HepG2 (cell line): ENCODE measurements around the gene SLC38A1. TPM values are rescaled to one million over a fixed set of nuclear protein-coding genes. Genes with fewer than 3 reads are reported as not detected.

Experiments
- ARID2 ChIP-seq: sonication (generic); formaldehyde crosslinking; IDR thresholded peaks from 2 replicates; pipeline ENCODE4 v1.8.1; 2022; ENCODE audit warnings: mild to moderate bottlenecking, missing genetic modification reagents, borderline replicate concordance
- DPF2 ChIP-seq: sonication (generic); formaldehyde crosslinking; IDR thresholded peaks from 2 replicates; pipeline ENCODE4 v1.4.0; 2020; ENCODE audit warnings: mild to moderate bottlenecking, low read depth, missing genetic modification reagents, borderline replicate concordance
- FOXK2 ChIP-seq: fragments of 450-650 bp; IDR thresholded peaks from 2 replicates; pipeline ENCODE4 v1.6.1; 2016
- HDAC1 ChIP-seq: sonication (generic); formaldehyde crosslinking; IDR thresholded peaks from 2 replicates; pipeline ENCODE4 v1.5.1; 2020; ENCODE audit warnings: mild to moderate bottlenecking, missing genetic modification reagents
- MIXL1 ChIP-seq: IDR thresholded peaks from 2 replicates; pipeline ENCODE4 v1.6.1; 2016
- NFIC ChIP-seq: IDR thresholded peaks from 2 replicates; pipeline ENCODE4 v1.6.1; 2012; ENCODE audit warnings: mild to moderate bottlenecking, low read length, inconsistent platforms
- NFKB2 ChIP-seq: sonication (generic); formaldehyde crosslinking; IDR thresholded peaks from 2 replicates; pipeline ENCODE4 v1.4.0; 2020; ENCODE audit warnings: missing genetic modification reagents, borderline replicate concordance
- RXRA ChIP-seq: sonication (generic); formaldehyde crosslinking; IDR thresholded peaks from 2 replicates; pipeline ENCODE4 v1.5.1; 2020; ENCODE audit warnings: missing genetic modification reagents
- SALL2 ChIP-seq: sonication (generic); formaldehyde crosslinking; IDR thresholded peaks from 2 replicates; pipeline ENCODE4 v1.8.1; 2023; ENCODE audit warnings: mild to moderate bottlenecking, missing genetic modification reagents, inconsistent platforms
- SOX5 ChIP-seq: IDR thresholded peaks from 2 replicates; pipeline ENCODE4 v1.6.1; 2016; ENCODE audit warnings: borderline replicate concordance
- ZBTB1 ChIP-seq: sonication (generic); formaldehyde crosslinking; IDR thresholded peaks from 2 replicates; pipeline ENCODE4 v1.4.0; 2020; ENCODE audit warnings: missing genetic modification reagents, borderline replicate concordance
- ZNF256 ChIP-seq: sonication (generic); formaldehyde crosslinking; conservative IDR thresholded peaks from 2 replicates; pipeline ENCODE4 v1.4.0; 2020; ENCODE audit warnings: missing genetic modification reagents
- ZNF556 ChIP-seq: sonication (generic); formaldehyde crosslinking; IDR thresholded peaks from 2 replicates; pipeline ENCODE4 v1.4.0; 2020; ENCODE audit warnings: mild to moderate bottlenecking, missing genetic modification reagents, borderline replicate concordance
- ZNF629 ChIP-seq: sonication (generic); formaldehyde crosslinking; conservative IDR thresholded peaks from 2 replicates; pipeline ENCODE4 v1.5.0; 2020; ENCODE audit warnings: missing genetic modification reagents
- ZNF775 ChIP-seq: sonication (generic); formaldehyde crosslinking; IDR thresholded peaks from 2 replicates; pipeline ENCODE4 v1.4.0; 2020; ENCODE audit warnings: missing genetic modification reagents, mild to moderate bottlenecking, moderate library complexity, borderline replicate concordance
- polyA plus RNA-seq, 8 experiments: library from polyadenylated mRNA; depleted of rRNA in 3 of 8; stranded (reverse) in 7 of 8; unstranded in 1 of 8; fragments of >200 nt; fragmentation: Illumina TruSeq in 4 of 8; extraction: Trizol in 4 of 8; gene quantifications; 2 replicates each; pipeline versions ENCODE4 v1.2.1 to v1.2.3, GENCODE V29; 2011 to 2016; ENCODE audit warnings: low read depth in 4 of 8, missing spikeins in 1 of 8, mixed read lengths in 1 of 8; ENCODE audit not compliant: insufficient read depth in 1 of 8
- total RNA-seq, 5 experiments: library from RNA; depleted of rRNA; stranded (reverse); fragments of >200 nt; fragmentation: Illumina TruSeq; extraction: Trizol; gene quantifications; 2 replicates each; pipeline ENCODE4 v1.2.3, GENCODE V29; 2016; ENCODE audit warnings: low read depth in 1 of 5
- TF ChIP-seq, protein P1 (sequence below): sonication (generic); formaldehyde crosslinking; IDR thresholded peaks from 2 replicates; pipeline ENCODE4 v1.4.0; 2020; ENCODE audit warnings: missing genetic modification reagents
- TF ChIP-seq, protein P2 (sequence below): sonication (generic); formaldehyde crosslinking; IDR thresholded peaks from 2 replicates; pipeline ENCODE4 v1.5.1; 2020; ENCODE audit warnings: missing genetic modification reagents, mild to moderate bottlenecking, borderline replicate concordance
- TF ChIP-seq, protein P3 (sequence below): sonication (generic); formaldehyde crosslinking; IDR thresholded peaks from 2 replicates; pipeline ENCODE4 v1.5.0; 2020; ENCODE audit warnings: missing genetic modification reagents
- TF ChIP-seq, protein P4 (sequence below): sonication (generic); formaldehyde crosslinking; IDR thresholded peaks from 2 replicates; pipeline ENCODE4 v1.5.0; 2020; ENCODE audit warnings: mild to moderate bottlenecking, missing genetic modification reagents, borderline replicate concordance
- TF ChIP-seq, protein P5 (sequence below): sonication (generic); formaldehyde crosslinking; IDR thresholded peaks from 2 replicates; pipeline ENCODE4 v1.9.0; 2021; ENCODE audit warnings: missing genetic modification reagents, borderline replicate concordance

The SLC38A1 gene
- total and polyA plus RNA-seq, 2 of the 13 experiments (the other 11 are each of a cell fraction or from before 2014, with no cell fraction given), result 47.0 to 50.6 TPM

DNA sequence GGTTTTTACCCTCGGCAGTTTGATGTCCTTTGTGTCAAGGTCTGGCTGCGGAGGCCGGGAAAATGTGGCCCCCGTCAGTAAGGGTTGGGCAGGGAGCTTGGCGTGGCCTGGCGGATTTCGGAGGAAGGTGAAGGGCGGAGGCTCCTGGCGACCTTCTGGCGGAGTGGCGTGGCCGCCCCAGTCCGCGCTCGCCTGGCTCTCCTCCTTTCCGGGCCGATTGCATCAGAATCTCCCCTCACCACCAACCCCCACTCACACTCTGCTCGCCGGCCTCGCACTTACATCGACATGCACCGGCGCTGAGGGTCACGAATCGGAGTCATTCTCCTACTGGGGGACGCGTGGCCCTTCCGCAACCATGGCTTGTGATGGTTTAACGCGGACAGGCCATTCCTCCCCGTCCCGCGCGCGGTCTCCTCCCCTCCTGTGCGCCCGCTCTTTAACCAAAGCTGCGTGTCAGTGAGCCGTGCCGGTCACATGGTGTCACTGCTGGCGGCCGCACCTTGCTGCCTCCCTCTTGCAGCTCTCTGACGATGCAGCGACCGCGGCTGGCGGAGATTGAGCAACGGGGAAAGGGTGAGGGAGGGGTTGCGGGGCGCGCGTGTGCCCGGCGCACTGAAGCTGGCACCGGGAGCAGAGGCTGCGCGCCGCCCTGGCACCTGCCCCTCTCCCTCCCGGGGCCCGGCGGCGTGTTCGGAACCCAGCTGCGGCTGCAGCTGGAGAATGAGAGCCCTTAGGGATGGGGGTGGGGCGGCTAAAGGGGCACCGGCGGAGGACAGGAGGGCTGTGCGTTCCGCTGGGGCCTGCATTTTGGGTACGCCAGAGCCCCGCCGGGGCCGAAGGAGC is at the start of gene SLC38A1 (continued):
- TF ChIP-seq, protein P1, sequence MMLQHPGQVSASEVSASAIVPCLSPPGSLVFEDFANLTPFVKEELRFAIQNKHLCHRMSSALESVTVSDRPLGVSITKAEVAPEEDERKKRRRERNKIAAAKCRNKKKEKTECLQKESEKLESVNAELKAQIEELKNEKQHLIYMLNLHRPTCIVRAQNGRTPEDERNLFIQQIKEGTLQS (CRISPR knock-in tag), result no peak; the same call in 1 of the 2 replicates
- no peak for TF ChIP-seq MIXL1
- TF ChIP-seq ZNF256 (CRISPR knock-in tag), result peak; percentile 77; the same call in 1 of the 2 replicates
- peak; percentile 53 for TF ChIP-seq ZNF629 (CRISPR knock-in tag)
- no peak for TF ChIP-seq ZNF775 (CRISPR knock-in tag)
- TF ChIP-seq ARID2 (CRISPR knock-in tag), result peak; percentile 88
- TF ChIP-seq, protein P2, sequence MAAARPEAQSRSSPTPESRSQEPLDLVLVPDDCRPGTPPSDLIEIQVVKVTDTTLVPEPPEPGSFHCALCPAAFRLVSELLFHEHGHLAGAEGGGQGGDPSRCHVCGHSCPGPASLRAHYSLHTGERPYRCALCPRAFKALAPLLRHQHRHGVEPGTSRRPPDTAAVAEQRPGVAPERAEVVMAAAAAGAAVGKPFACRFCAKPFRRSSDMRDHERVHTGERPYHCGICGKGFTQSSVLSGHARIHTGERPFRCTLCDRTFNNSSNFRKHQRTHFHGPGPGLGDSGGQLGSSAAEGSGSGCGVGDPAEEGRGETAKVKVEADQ (CRISPR knock-in tag), result peak; percentile 80
- TF ChIP-seq, protein P3, sequence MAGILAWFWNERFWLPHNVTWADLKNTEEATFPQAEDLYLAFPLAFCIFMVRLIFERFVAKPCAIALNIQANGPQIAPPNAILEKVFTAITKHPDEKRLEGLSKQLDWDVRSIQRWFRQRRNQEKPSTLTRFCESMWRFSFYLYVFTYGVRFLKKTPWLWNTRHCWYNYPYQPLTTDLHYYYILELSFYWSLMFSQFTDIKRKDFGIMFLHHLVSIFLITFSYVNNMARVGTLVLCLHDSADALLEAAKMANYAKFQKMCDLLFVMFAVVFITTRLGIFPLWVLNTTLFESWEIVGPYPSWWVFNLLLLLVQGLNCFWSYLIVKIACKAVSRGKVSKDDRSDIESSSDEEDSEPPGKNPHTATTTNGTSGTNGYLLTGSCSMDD (CRISPR knock-in tag), result 0 out of 2 replicates have a peak, but pooled peaks have one; percentile 61
- peak; percentile 54; the same call in 1 of the 2 replicates for TF ChIP-seq SOX5
- TF ChIP-seq, protein P4, sequence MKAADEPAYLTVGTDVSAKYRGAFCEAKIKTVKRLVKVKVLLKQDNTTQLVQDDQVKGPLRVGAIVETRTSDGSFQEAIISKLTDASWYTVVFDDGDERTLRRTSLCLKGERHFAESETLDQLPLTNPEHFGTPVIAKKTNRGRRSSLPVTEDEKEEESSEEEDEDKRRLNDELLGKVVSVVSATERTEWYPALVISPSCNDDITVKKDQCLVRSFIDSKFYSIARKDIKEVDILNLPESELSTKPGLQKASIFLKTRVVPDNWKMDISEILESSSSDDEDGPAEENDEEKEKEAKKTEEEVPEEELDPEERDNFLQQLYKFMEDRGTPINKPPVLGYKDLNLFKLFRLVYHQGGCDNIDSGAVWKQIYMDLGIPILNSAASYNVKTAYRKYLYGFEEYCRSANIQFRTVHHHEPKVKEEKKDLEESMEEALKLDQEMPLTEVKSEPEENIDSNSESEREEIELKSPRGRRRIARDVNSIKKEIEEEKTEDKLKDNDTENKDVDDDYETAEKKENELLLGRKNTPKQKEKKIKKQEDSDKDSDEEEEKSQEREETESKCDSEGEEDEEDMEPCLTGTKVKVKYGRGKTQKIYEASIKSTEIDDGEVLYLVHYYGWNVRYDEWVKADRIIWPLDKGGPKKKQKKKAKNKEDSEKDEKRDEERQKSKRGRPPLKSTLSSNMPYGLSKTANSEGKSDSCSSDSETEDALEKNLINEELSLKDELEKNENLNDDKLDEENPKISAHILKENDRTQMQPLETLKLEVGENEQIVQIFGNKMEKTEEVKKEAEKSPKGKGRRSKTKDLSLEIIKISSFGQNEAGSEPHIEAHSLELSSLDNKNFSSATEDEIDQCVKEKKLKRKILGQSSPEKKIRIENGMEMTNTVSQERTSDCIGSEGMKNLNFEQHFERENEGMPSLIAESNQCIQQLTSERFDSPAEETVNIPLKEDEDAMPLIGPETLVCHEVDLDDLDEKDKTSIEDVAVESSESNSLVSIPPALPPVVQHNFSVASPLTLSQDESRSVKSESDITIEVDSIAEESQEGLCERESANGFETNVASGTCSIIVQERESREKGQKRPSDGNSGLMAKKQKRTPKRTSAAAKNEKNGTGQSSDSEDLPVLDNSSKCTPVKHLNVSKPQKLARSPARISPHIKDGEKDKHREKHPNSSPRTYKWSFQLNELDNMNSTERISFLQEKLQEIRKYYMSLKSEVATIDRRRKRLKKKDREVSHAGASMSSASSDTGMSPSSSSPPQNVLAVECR, result peak; percentile 93
- peak; percentile 96 for TF ChIP-seq NFKB2 (CRISPR knock-in tag)
- peak; percentile 62; the same call in 1 of the 2 replicates for TF ChIP-seq RXRA (CRISPR knock-in tag)
- TF ChIP-seq DPF2 (CRISPR knock-in tag), result peak; percentile 35; the same call in 1 of the 2 replicates
- no peak for TF ChIP-seq ZBTB1 (CRISPR knock-in tag)
- TF ChIP-seq HDAC1 (CRISPR knock-in tag), result peak; percentile 86
- TF ChIP-seq SALL2, result peak; percentile 96
- peak; percentile 71 for TF ChIP-seq ZNF556 (CRISPR knock-in tag)
- no peak for TF ChIP-seq NFIC
- TF ChIP-seq, protein P5, sequence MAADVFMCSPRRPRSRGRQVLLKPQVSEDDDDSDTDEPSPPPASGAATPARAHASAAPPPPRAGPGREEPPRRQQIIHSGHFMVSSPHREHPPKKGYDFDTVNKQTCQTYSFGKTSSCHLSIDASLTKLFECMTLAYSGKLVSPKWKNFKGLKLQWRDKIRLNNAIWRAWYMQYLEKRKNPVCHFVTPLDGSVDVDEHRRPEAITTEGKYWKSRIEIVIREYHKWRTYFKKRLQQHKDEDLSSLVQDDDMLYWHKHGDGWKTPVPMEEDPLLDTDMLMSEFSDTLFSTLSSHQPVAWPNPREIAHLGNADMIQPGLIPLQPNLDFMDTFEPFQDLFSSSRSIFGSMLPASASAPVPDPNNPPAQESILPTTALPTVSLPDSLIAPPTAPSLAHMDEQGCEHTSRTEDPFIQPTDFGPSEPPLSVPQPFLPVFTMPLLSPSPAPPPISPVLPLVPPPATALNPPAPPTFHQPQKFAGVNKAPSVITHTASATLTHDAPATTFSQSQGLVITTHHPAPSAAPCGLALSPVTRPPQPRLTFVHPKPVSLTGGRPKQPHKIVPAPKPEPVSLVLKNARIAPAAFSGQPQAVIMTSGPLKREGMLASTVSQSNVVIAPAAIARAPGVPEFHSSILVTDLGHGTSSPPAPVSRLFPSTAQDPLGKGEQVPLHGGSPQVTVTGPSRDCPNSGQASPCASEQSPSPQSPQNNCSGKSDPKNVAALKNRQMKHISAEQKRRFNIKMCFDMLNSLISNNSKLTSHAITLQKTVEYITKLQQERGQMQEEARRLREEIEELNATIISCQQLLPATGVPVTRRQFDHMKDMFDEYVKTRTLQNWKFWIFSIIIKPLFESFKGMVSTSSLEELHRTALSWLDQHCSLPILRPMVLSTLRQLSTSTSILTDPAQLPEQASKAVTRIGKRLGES (CRISPR knock-in tag), result peak; percentile 81; the same call in 1 of the 2 replicates
- no peak for TF ChIP-seq FOXK2
